Amygdala (tissue), 56 donors: ENCODE results near the gene PLPP3.
A peak's percentile ranks its signal among the peaks of the same experiment; 100 is the strongest.

Experiments
- DNase-seq, 56 donors: peaks; one replicate each; lab custom pipeline; 2025; lab: John Stamatoyannopoulos, UW

The PLPP3 gene

DNA sequence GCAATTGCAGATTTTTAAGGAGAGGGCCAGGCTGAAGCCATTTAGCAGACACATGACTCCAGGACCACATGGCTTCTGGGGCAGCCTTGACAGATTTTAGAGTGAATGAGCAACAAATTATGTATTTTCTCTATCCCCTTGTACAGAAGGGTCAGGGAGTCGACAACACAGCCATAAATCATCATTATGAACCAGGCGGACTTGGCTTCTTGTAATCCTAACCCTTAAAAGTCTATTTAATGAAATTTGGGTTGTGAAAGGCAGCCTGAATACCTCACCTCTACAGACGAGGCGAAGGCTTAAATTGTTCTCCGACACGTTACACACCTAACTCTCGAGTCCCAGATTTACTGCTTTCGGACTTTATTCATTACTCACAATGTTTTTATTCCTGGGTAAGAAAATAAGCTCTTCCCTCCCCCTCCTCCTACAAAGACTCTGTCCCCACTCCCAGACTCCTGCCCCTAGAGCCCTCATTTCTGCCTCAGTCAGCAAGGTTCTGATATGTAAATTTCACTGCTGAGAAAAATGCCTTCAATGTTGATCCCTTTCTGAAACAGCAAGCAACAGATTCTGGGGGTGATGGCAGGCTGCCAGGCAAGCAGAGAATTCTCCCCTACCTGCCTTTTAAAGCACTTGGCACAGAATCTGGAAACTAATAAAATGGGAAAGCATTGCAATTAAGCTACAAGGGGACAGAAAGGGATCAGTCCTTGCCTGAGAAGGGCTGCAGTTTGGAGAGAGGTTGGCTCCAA is 51.6 kb downstream of the PLPP3 start:
- DNase-seq: peak in 3 of 56 donors; percentile 11 to 19 (median 13)

DNA sequence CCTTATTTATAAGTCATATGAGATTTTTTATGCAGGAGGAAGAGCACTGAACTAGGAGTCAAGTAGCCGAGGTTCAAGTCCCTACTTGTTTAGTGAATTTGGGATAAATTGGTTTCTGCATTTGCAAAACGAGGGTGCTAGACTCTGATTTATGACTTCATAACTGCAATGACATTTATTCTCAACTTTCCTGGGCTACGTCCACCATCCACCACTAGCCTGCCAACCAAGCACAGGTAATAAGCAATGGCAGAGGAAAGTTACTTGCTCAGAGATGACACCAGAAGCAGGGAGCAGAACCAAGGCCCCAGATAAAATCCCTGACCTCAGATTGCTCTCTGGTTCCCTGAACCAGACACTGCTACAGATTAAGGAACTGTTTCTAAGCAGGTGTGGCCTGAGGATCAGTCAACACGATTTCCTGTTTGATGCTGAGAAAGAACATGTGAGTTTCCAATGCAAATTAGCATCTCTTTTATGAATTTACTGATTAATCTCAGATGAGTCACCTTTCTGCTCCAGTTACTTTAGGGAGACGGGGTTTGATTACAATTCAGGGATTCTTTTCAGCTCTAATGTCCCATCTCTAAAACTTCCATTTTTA is 52.7 kb downstream of the PLPP3 start:
- DNase-seq: no peak

DNA sequence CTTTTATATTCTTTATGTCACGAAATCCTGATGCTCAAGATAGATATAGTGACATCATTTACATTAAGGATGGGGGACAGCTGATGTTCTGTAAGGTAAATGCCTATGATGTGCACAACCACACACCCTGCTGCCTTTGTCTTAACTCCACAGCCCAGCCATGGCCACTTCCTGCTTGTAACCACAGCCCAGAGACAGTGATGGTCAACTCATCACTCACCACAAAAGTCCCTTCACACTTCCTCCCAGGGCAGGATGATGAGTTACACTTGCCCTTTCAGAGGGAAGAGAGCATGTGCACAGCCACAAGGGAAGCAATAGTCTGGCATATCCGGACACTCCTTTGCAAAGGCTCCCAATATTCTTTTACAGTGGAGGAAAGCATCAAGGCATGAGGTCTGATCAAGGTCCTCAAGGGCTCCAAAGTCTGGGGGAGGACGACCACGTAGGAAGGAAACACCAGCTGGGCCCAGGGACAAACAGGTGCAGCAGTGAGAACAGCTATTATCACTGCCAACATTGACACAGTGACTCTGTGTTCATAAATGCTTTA is 53.8 kb downstream of the PLPP3 start:
- DNase-seq: peak in 8 of 56 donors; percentile 11 to 29 (median 19)

DNA sequence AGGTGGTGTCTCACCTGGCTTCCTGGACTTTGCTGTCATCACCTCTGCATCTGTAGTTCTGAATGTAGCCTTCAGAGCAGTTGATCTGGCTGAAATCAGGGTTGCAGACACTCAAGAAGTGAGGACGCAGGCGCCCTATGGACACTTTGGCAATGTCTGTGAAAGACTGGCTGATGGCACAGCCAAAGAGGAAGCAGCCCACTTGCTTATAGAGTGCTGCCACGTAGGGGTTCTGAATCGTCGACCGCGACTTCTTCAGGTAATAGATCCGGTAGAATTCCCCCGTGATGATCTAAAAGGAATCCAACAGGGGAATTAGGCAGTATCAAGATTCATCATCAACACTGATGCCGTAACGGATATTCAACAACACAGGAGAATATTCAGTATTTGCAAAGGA is 55.1 kb downstream of the PLPP3 start:
- no peak for DNase-seq

DNA sequence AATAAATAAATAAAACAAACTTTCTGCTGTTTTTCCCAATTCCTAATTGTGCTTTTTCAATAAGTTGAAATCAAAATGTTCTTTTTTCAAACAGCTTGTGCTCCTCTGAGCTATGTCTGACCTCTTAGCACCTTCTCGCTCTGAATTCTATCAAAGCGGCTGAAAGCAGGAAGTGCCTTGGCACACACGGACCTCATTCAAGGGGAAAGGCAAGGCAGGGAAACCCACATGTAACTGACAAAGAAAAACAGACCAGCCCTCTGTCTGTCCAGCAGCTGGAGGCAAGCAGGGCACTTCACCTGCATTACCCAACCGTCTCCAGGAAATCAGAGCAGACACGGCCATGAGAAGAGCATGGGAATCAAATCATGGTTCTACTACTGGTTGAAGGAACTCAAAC is 56.7 kb downstream of the PLPP3 start:
- no peak for DNase-seq

DNA sequence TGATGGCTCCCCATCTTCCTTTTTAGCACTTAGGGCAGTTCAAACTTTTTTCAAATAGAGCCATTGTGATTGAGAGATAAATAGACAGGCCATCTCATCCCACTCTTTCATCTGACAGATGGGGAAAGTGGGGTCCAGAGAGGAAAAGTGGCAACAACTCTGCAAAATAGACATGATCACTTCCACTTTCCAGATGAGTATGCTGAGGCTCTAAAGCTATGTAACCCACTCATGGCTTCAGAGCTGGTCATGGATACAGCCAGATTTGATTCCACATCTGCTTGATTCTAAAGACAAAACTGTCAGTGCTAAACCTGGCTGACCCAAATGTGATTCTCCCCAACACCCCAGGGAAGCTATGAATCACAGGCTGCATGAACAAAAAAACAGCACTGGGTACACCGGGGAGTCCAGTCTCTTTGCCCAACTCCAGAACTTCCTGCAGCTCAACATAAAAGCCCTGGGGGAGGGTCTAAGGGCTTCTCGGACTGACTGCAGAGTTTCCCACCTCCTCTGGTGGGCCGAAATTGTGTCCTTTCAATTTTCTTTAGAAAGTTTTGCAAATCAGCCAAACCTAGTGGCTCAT is 59.3 kb downstream of the PLPP3 start:
- DNase-seq: no peak

- no peak for DNase-seq
These were observed 61.8 kb downstream of the PLPP3 start for GRCh38 chr1:56517404-56518130.

DNA sequence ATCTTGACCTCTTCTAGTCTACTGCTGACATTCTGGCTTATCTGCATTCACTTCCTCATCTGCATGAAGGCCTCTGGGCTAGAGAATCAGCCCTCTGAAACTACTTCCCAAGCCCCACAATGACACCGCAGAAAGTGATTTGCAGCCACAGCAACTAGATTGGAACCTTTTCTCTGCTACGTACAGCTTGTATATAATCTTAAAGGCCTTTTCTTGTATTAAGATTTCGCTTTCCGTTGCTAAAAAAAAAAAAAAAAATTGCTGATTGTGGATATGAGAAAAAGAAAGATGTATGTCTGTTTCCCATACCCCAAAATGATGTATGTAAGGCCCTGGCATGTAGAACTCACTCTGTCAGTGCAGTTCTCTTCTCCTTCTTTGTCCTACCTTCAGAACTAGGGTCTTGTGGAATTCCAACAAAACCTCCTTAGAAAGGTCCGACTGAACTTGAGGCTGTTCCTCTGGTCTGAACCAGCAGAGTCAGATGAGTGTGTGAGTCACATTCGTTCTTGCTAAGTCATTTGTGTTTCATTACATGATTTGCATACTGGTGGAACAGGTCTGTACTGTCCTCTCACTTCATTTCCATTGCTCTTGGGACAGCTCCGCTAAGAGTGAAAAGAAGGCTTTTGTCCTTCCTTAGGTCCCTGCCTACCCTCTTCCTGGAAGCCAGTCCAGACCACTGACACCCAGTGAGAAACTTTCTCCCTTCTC is 62.7 kb downstream of the PLPP3 start:
- DNase-seq: no peak

- no peak for DNase-seq
These were observed 63.3 kb downstream of the PLPP3 start for GRCh38 chr1:56515898-56516538.

GRCh38 chr1:56512724-56513494 is 66.5 kb downstream of the PLPP3 start:
- no peak for DNase-seq

- no peak for DNase-seq
These were observed 67.6 kb downstream of the PLPP3 start for GRCh38 chr1:56511766-56512165.

DNA sequence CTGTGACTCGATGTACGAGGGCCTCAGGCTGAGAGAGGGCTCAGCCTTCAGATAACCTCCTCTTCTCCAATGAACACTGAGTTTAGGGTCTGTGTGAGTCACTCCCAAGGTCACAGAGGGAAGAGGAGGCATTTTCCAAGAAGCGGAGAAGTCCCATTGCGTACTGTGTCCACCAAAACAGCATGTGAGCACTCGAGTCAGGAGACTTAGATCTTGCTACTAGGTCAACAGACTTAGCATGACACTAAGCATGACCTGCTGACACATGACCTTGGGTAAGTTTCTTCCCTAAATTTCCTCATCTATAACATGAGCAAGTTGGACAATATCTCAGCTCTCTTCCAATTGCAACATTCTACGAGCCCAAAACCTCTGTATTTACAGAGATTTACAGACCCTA is 68.0 kb downstream of the PLPP3 start:
- DNase-seq: no peak

DNA sequence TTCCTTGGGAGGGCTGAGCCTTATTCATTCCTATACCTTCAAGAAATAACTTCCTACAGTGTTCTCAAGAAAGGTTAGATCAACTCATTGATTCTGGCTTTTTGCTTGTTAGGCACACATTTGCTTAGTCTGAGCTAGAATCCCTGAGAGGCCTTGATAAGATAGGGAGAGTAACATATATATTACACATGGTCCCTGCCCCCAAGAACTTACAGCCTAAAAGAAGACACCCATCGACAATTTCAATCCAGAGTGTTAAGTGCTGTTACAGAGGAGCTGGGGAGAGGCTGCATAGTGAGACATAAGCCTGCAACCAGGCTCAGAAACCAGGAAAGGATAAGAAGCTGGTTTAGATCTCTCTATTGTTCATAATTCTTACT is 68.7 kb downstream of the PLPP3 start:
- DNase-seq: no peak

DNA sequence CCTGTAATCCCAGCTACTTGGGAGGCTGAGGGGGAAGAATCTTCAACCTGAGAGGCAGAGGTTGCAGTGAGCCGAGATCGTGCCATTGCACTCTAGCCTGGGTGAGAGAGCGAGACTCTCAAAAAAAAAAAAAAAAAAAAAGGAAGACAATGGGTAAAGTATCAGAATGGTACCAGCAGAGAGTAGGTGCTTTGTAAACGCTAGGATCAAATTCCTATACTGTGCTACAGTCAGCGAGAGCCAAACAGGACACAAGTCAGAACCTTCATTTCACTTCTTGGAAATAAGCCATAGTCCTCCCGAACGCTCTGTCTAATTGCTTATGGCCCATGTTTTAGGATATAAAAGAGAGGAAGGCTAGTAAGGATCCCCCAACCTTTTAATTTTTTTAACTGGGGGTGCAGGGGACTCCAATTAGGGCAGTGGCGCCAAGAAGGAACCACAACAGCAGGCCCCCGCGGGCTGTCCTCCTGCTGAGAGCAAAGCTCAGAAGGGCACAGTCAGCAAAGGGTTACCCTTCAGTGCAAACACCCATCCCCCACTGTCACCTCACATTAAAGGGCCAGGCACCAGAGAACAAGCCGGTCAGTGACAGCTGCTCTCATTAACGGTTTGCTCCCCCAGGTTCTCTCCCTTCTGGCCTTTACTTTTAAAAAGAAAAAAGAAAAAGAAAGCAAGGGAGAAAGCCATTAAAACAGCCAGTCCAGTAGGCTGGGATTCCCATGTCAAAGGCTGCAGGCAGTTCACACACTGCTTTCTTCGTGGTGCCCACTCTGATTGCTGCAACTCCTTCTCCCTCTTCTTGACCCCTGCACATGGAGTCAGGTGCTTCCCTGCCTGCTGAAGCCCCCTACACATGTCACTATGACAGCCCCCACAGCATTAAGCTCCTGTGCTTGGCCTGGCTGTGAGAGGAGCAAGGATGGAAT is 69.4 kb downstream of the PLPP3 start:
- peak in 1 of 56 donors; percentile 11 for DNase-seq

DNA sequence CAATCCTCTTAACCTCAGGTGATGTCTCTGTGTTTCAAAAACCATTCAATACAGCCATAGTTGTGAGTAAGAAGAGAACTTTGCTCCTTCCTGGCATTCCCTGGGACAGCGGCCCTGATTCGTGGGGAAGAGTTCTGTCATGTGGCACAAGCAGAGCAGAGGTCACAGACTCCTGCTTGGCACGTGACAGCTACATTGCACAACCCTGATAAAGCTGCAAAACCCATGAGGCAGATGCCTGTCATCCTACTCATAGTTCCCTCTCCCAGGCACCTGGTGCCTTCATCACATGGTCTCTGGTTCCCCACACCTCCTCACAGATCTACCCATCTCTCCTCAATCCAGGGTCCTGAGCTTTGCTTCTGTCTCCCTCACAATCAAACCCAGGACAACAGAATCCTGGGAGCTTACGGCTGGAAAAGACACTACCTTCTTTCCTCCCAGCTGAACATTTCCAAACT is 70.8 kb downstream of the PLPP3 start:
- no peak for DNase-seq

DNA sequence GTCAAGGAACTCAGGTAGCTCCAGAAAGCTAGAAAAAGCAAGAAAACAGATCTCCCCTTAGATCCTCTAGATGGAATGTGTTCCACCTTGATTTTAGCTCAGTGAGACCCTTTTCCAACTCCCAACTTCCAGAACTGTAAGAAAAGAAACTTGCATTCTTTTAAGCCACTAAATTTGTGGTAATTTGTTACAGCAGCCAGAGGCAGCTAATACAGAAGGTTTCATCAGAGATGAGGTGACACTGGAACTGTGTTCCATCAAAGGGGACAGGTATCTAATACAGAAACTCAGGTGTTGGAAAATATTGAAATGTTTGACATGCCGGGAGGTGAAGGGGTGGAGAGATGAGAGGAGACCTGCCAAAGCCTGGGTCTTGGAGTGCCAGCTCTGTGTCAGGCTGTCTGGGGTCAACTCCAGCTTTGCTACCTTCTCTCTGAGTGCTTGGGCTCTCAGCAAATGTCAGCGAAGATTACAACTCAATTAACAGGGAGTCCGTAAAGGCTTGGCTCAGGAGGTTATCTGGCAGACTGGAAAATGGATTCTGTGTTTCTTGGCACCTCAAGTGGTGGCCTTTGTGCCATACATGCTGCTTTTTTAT is 71.3 kb downstream of the PLPP3 start:
- no peak for DNase-seq

- DNase-seq: no peak
These were observed 72.3 kb downstream of the PLPP3 start for GRCh38 chr1:56506951-56507491.
